ENCODE results near the gene CNTROB. TPM values are rescaled to one million over a fixed set of nuclear protein-coding genes. Genes with fewer than 3 reads are reported as not detected.

CNTROB gene
- total and polyA plus RNA-seq, 4 donors, result 6.0 to 39.1 (median 23.8) TPM

GRCh38 chr17:7969433-7969832, 37.4 kb downstream of the CNTROB start:
- 86 to 89% methylated on average over 6 of the region's 6 CpGs for WGBS, 2 donors

GRCh38 chr17:7971651-7972050, 39.6 kb downstream of the CNTROB start:
- H3K27me3 ChIP-seq (ENCODE audit: control insufficient read depth in 1 of 2, insufficient read depth in 2 of 2, low read length in 1 of 2), result no peaks in the 10 kb centered on the region
- 71 to 73% methylated on average over 4 of the region's 4 CpGs for WGBS, 2 donors
- H3K27ac ChIP-seq (ENCODE audit: low read depth in 1 of 2, low read length in 2 of 2), result no peak overlapping the region
- H3K36me3 ChIP-seq (ENCODE audit: control insufficient read depth in 1 of 2, insufficient read depth in 2 of 2, low read length in 1 of 2), result no peaks in the 10 kb centered on the region
- H3K4me3 ChIP-seq (ENCODE audit: low read length in 2 of 2), result no peak overlapping the region
- H3K4me1 ChIP-seq (ENCODE audit: control insufficient read depth in 1 of 2, insufficient read depth in 2 of 2, low read length in 2 of 2), result no peaks in the 10 kb centered on the region
- ATAC-seq (ENCODE audit: low FRiP score) (no peak), DNase-seq (no peak)
- peaks cover 11% of the 10 kb centered on the region for H3K9me3 ChIP-seq (ENCODE audit: control insufficient read depth, low read length)
- intact Hi-C loops (cut with DNase I), result loop anchor here in 1 of 2 donors (10.0 kb wide), 1 partner anchor 843 kb away; no protein-coding TSS in a partner anchor

More at GRCh38 chr17:7969433-7969832, 37.4 kb downstream of the CNTROB start:
- ATAC-seq (ENCODE audit: low FRiP score) (no peak), DNase-seq (no peak)
- peaks cover 1% of the 10 kb centered on the region for H3K9me3 ChIP-seq (ENCODE audit: control insufficient read depth, low read length)
- H3K27ac ChIP-seq (ENCODE audit: low read depth in 1 of 2, low read length in 2 of 2), result no peak overlapping the region
- no peaks in the 10 kb centered on the region for H3K27me3 ChIP-seq (ENCODE audit: control insufficient read depth in 1 of 2, insufficient read depth in 2 of 2, low read length in 1 of 2)
- no peaks in the 10 kb centered on the region for H3K4me1 ChIP-seq (ENCODE audit: control insufficient read depth in 1 of 2, insufficient read depth in 2 of 2, low read length in 2 of 2)
- no peak overlapping the region for H3K4me3 ChIP-seq (ENCODE audit: low read length in 2 of 2)
- intact Hi-C loops (cut with DNase I), result no loop called here
- H3K36me3 ChIP-seq (ENCODE audit: control insufficient read depth in 1 of 2, insufficient read depth in 2 of 2, low read length in 1 of 2), result no peaks in the 10 kb centered on the region

GRCh38 chr17:7972131-7972785, 40.3 kb downstream of the CNTROB start:
- Histone ChIP-seq H3K27me3 (ENCODE audit: control insufficient read depth in 1 of 2, insufficient read depth in 2 of 2, low read length in 1 of 2) (no peaks in the 10 kb centered on the region), H3K4me3 (ENCODE audit: low read length in 2 of 2) (no peak overlapping the region), H3K9me3 (ENCODE audit: control insufficient read depth, low read length) (peaks cover 11% of the 10 kb centered on the region), H3K27ac (ENCODE audit: low read depth in 1 of 2, low read length in 2 of 2) (no peak overlapping the region), H3K36me3 (ENCODE audit: control insufficient read depth in 1 of 2, insufficient read depth in 2 of 2, low read length in 1 of 2) (no peaks in the 10 kb centered on the region), H3K4me1 (ENCODE audit: control insufficient read depth in 1 of 2, insufficient read depth in 2 of 2, low read length in 2 of 2) (no peaks in the 10 kb centered on the region)
- WGBS, 2 donors, result 91% methylated on average over 8 of the region's 8 CpGs
- intact Hi-C loops (cut with DNase I), result loop anchor here in 1 of 2 donors (10.0 kb wide), 1 partner anchor 843 kb away; no protein-coding TSS in a partner anchor
- no peak for ATAC-seq (ENCODE audit: low FRiP score)
- no peak for DNase-seq

GRCh38 chr17:7974638-7975131, 42.7 kb downstream of the CNTROB start:
- intact Hi-C loops (cut with DNase I), result loop anchor here in 1 of 2 donors (10.0 kb wide), 1 partner anchor 840 kb away; no protein-coding TSS in a partner anchor
- Histone ChIP-seq H3K4me3 (ENCODE audit: low read length in 2 of 2) (peak overlapping the region in 1 of 2 donors; percentile 36), H3K9me3 (ENCODE audit: control insufficient read depth, low read length) (peaks cover 11% of the 10 kb centered on the region), H3K27me3 (ENCODE audit: control insufficient read depth in 1 of 2, insufficient read depth in 2 of 2, low read length in 1 of 2) (no peaks in the 10 kb centered on the region), H3K27ac (ENCODE audit: low read depth in 1 of 2, low read length in 2 of 2) (no peak overlapping the region), H3K36me3 (ENCODE audit: control insufficient read depth in 1 of 2, insufficient read depth in 2 of 2, low read length in 1 of 2) (no peaks in the 10 kb centered on the region), H3K4me1 (ENCODE audit: control insufficient read depth in 1 of 2, insufficient read depth in 2 of 2, low read length in 2 of 2) (no peaks in the 10 kb centered on the region)
- ATAC-seq (ENCODE audit: low FRiP score) (no peak), DNase-seq (no peak)

DNA sequence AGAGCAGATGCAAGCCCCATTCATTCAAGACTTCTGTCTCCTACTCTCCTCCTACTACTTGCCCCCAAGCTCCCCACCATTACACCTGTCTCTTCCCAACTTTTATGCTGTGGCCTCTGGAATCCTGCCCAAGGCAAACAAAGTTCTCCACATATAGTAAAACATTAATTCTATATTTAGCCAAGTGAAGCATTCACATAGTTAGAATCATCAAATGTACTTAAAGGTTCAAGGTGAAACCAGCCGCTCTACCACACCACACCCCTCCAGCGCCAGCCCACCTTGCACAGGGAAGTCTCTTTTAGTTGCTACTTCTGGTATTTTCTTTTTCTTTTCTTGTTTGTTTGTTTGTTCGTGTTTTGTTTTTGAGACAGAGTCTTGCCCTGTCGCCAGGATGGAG, 45.0 kb downstream of the CNTROB start:
- peaks cover 11% of the 10 kb centered on the region for H3K9me3 ChIP-seq (ENCODE audit: control insufficient read depth, low read length)
- H3K36me3 ChIP-seq (ENCODE audit: control insufficient read depth in 1 of 2, insufficient read depth in 2 of 2, low read length in 1 of 2), result no peaks in the 10 kb centered on the region
- ATAC-seq (ENCODE audit: low FRiP score), result no peak
- no peak overlapping the region for H3K27ac ChIP-seq (ENCODE audit: low read depth in 1 of 2, low read length in 2 of 2)
- WGBS, 2 donors, result 77 to 79% methylated on average over 4 of the region's 4 CpGs
- H3K4me1 ChIP-seq (ENCODE audit: control insufficient read depth in 1 of 2, insufficient read depth in 2 of 2, low read length in 2 of 2), result no peaks in the 10 kb centered on the region
- no peaks in the 10 kb centered on the region for H3K27me3 ChIP-seq (ENCODE audit: control insufficient read depth in 1 of 2, insufficient read depth in 2 of 2, low read length in 1 of 2)
- H3K4me3 ChIP-seq (ENCODE audit: low read length in 2 of 2), result no peak overlapping the region
- intact Hi-C loops (cut with DNase I), result loop anchor here in 1 of 2 donors (10.0 kb wide), 1 partner anchor 838 kb away; no protein-coding TSS in a partner anchor
- no peak for DNase-seq

- H3K4me3 ChIP-seq (ENCODE audit: low read length in 2 of 2), result no peak overlapping the region
- WGBS, 2 donors, result 89 to 94% methylated on average over 5 of the region's 5 CpGs
- peaks cover 11% of the 10 kb centered on the region for H3K9me3 ChIP-seq (ENCODE audit: control insufficient read depth, low read length)
- no peak overlapping the region for H3K27ac ChIP-seq (ENCODE audit: low read depth in 1 of 2, low read length in 2 of 2)
- no peaks in the 10 kb centered on the region for H3K36me3 ChIP-seq (ENCODE audit: control insufficient read depth in 1 of 2, insufficient read depth in 2 of 2, low read length in 1 of 2)
- DNase-seq, result no peak
- no peaks in the 10 kb centered on the region for H3K27me3 ChIP-seq (ENCODE audit: control insufficient read depth in 1 of 2, insufficient read depth in 2 of 2, low read length in 1 of 2)
- ATAC-seq (ENCODE audit: low FRiP score), result no peak
- H3K4me1 ChIP-seq (ENCODE audit: control insufficient read depth in 1 of 2, insufficient read depth in 2 of 2, low read length in 2 of 2), result no peaks in the 10 kb centered on the region
- intact Hi-C loops (cut with DNase I), result loop anchor here in 1 of 2 donors (10.0 kb wide), 1 partner anchor 837 kb away; no protein-coding TSS in a partner anchor
These were observed 45.8 kb downstream of the CNTROB start for GRCh38 chr17:7977805-7978204.

DNA sequence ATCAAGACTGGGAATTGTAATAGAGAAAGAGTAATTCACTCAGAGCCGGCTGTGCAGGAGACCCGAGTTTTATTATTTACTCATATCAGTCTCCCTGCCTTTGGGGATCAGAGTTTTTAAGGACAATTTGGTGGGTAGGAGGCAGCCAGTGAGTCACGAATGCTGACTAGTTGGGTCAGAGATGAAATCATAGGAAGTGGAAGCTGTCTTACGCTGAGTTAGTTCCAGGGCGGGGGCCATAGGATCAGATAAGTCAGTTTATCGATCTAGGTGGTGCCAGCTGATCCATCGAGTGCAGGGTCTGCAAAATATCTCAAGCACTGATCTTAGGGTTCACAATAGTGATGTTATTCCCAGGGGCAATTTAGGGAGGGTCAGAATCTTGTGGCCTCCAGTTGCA, 50.2 kb downstream of the CNTROB start:
- no peak overlapping the region for H3K27ac ChIP-seq (ENCODE audit: low read depth in 1 of 2, low read length in 2 of 2)
- WGBS, 2 donors, result 57 to 71% methylated on average over 7 of the region's 7 CpGs
- H3K36me3 ChIP-seq (ENCODE audit: control insufficient read depth in 1 of 2, insufficient read depth in 2 of 2, low read length in 1 of 2), result no peaks in the 10 kb centered on the region
- H3K4me1 ChIP-seq (ENCODE audit: control insufficient read depth in 1 of 2, insufficient read depth in 2 of 2, low read length in 2 of 2), result no peaks in the 10 kb centered on the region
- no peak for ATAC-seq (ENCODE audit: low FRiP score)
- intact Hi-C loops (cut with DNase I), result no loop called here
- H3K27me3 ChIP-seq (ENCODE audit: control insufficient read depth in 1 of 2, insufficient read depth in 2 of 2, low read length in 1 of 2), result no peaks in the 10 kb centered on the region
- no peak overlapping the region for H3K4me3 ChIP-seq (ENCODE audit: low read length in 2 of 2)
- H3K9me3 ChIP-seq (ENCODE audit: control insufficient read depth, low read length), result no peaks in the 10 kb centered on the region
- DNase-seq, result no peak

- DNase-seq, result no peak
- intact Hi-C loops (cut with DNase I), result no loop called here
- 82% methylated on average over 6 of the region's 6 CpGs for WGBS, 2 donors
- H3K4me1 ChIP-seq (ENCODE audit: control insufficient read depth in 1 of 2, insufficient read depth in 2 of 2, low read length in 2 of 2), result no peaks in the 10 kb centered on the region
- H3K27me3 ChIP-seq (ENCODE audit: control insufficient read depth in 1 of 2, insufficient read depth in 2 of 2, low read length in 1 of 2), result no peaks in the 10 kb centered on the region
- ATAC-seq (ENCODE audit: low FRiP score), result no peak
- H3K9me3 ChIP-seq (ENCODE audit: control insufficient read depth, low read length), result no peaks in the 10 kb centered on the region
- no peak overlapping the region for H3K4me3 ChIP-seq (ENCODE audit: low read length in 2 of 2)
- no peaks in the 10 kb centered on the region for H3K36me3 ChIP-seq (ENCODE audit: control insufficient read depth in 1 of 2, insufficient read depth in 2 of 2, low read length in 1 of 2)
- no peak overlapping the region for H3K27ac ChIP-seq (ENCODE audit: low read depth in 1 of 2, low read length in 2 of 2)
These were observed 50.7 kb downstream of the CNTROB start for GRCh38 chr17:7982666-7983065.

GRCh38 chr17:7984904-7985303, 52.9 kb downstream of the CNTROB start:
- no peaks in the 10 kb centered on the region for H3K36me3 ChIP-seq (ENCODE audit: control insufficient read depth in 1 of 2, insufficient read depth in 2 of 2, low read length in 1 of 2)
- 84 to 89% methylated on average over 9 of the region's 9 CpGs for WGBS, 2 donors
- H3K27me3 ChIP-seq (ENCODE audit: control insufficient read depth in 1 of 2, insufficient read depth in 2 of 2, low read length in 1 of 2), result no peaks in the 10 kb centered on the region

More at GRCh38 chr17:7984904-7985303, 52.9 kb downstream of the CNTROB start:
- DNase-seq (no peak), ATAC-seq (ENCODE audit: low FRiP score) (no peak)
- intact Hi-C loops (cut with DNase I), result loop anchor here (5.0 kb wide), 2 partner anchors 72 to 243 kb away; no protein-coding TSS in a partner anchor
- no peak overlapping the region for H3K4me3 ChIP-seq (ENCODE audit: low read length in 2 of 2)
- no peaks in the 10 kb centered on the region for H3K9me3 ChIP-seq (ENCODE audit: control insufficient read depth, low read length)
- no peaks in the 10 kb centered on the region for H3K4me1 ChIP-seq (ENCODE audit: control insufficient read depth in 1 of 2, insufficient read depth in 2 of 2, low read length in 2 of 2)
- no peak overlapping the region for H3K27ac ChIP-seq (ENCODE audit: low read depth in 1 of 2, low read length in 2 of 2)
